ENCODE data around the gene CXCL1. TPM values are rescaled to one million over a fixed set of nuclear protein-coding genes. Genes with fewer than 3 reads are reported as not detected.

CXCL1 gene
- total RNA-seq = 7.8 and 39.3 TPM in 2 replicates

DNA sequence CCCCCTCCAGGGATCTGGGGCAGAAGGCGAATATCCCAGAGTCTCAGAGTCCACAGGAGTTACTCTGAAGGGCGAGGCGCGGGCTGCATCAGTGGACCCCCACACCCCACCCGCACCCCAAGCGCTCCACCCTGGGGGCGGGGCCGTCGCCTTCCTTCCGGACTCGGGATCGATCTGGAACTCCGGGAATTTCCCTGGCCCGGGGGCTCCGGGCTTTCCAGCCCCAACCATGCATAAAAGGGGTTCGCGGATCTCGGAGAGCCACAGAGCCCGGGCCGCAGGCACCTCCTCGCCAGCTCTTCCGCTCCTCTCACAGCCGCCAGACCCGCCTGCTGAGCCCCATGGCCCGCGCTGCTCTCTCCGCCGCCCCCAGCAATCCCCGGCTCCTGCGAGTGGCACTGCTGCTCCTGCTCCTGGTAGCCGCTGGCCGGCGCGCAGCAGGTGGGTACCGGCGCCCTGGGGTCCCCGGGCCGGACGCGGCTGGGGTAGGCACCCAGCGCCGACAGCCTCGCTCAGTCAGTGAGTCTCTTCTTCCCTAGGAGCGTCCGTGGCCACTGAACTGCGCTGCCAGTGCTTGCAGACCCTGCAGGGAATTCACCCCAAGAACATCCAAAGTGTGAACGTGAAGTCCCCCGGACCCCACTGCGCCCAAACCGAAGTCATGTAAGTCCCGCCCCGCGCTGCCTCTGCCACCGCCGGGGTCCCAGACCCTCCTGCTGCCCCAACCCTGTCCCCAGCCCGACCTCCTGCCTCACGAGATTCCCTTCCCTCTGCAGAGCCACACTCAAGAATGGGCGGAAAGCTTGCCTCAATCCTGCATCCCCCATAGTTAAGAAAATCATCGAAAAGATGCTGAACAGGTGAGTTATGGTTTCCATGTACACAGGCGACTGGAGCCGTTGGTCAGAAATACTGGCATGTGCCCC is at the start of gene CXCL1:
CXCL1 (plus strand) TSS at position 264 of the 926 bp plus-strand sequence; CDS start at position 342, 78 bp downstream.

DNA sequence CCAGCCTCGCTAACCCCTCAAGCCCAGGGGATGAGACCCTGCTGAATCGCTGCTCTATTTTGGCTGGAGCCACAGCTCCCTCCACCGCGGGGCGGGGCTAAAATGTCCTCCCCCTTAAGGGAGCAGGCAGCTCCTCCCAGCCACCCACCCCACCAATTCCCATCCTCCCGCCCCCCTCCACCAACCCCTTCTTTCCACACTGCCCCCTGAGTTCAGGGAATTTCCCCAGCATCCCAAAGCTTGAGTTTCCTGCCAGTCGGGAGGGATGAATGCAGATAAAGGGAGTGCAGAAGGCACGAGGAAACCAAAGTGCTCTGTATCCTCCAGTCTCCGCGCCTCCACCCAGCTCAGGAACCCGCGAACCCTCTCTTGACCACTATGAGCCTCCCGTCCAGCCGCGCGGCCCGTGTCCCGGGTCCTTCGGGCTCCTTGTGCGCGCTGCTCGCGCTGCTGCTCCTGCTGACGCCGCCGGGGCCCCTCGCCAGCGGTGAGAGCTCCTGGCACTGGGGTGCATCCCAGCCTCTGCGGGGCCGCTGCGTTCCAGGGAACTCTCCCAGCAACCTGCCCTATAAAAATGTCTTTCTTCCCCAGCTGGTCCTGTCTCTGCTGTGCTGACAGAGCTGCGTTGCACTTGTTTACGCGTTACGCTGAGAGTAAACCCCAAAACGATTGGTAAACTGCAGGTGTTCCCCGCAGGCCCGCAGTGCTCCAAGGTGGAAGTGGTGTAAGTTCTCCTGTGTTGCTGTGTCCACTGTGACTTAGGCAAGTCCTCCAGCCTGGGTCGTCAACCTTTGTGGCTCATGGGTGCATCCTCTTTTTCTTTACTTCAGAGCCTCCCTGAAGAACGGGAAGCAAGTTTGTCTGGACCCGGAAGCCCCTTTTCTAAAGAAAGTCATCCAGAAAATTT is 32.6 kb upstream of the CXCL1 start, which contains the start of gene CXCL6:
CXCL6 (plus strand) TSS at position 306 of the 907 bp plus-strand sequence; CDS start at position 379, 73 bp downstream.

GRCh38 chr4:73853246-73853704 is 15.9 kb upstream of the CXCL1 start, which contains the start of gene PF4V1:
Gene PF4V1, plus strand, starts transcription at chr4:73853296. Its CDS starts 67 bp downstream, at chr4:73853363.

Other genes with a start within 250 kb of the CXCL1 start
- gene RASSF6, start 249.0 kb upstream of the CXCL1 start, total RNA-seq = not detected in 2 replicates
- gene CXCL8, start 128.8 kb upstream of the CXCL1 start, total RNA-seq = 2.0 and 4.0 TPM in 2 replicates
- gene CXCL6, start 32.7 kb upstream of the CXCL1 start, total RNA-seq = 3.2 and 18.8 TPM in 2 replicates
- 0.94 TPM in 1 of 2 replicates, not detected in the other for gene PF4V1, start 16.1 kb upstream of the CXCL1 start, total RNA-seq
- gene PF4, start 112.6 kb downstream of the CXCL1 start, total RNA-seq = 2.6 and 7.7 TPM in 2 replicates
- gene PPBP, start 118.8 kb downstream of the CXCL1 start, total RNA-seq = not detected in 2 replicates
- gene CXCL5, start 129.3 kb downstream of the CXCL1 start, total RNA-seq = 8.9 and 11.6 TPM in 2 replicates
- gene CXCL3, start 169.3 kb downstream of the CXCL1 start, total RNA-seq = 4.9 and 7.8 TPM in 2 replicates
- 20.9 and 50.6 TPM in 2 replicates for gene CXCL2, start 229.8 kb downstream of the CXCL1 start, total RNA-seq

Measured in pericardium fibroblast (primary cell).